HCT116 (cell line): ENCODE data around the gene SNTB2. TPM values are rescaled to one million over a fixed set of nuclear protein-coding genes. Genes with fewer than 3 reads are reported as not detected.

ENCODE experiments used
- ATAC-seq: fragments of 200-7000 bp; cut with Tn5 transposase; 2 replicates; pipeline ENCODE4 v1.9.1; 2020; ENCODE audit warnings: mild to moderate bottlenecking, moderate library complexity
- BruUV-seq: library from RNA; stranded (reverse); fragments of 400-500 nt; replicated peaks from 2 replicates; lab custom pipeline; 2021; lab: Mats Ljungman, UMichigan
- CTCF ChIA-PET: fragments of 300-600 bp; sonication (Branson Sonifier 250); formaldehyde crosslinking; loops from one replicate; lab custom pipeline; 2021; ENCODE audit warnings: antibody characterized with exemption; lab: Charles Lee
- POLR2A ChIA-PET: fragments of 300-600, 350-600 bp; sonication (Branson Sonifier 250); formaldehyde crosslinking; loops from one replicate; lab custom pipeline; 2021; ENCODE audit warnings: antibody characterized with exemption; lab: Charles Lee
- RAD21 ChIA-PET, 2 experiments: fragments of 300-600 bp; sonication (Branson Sonifier 250); formaldehyde crosslinking; loops; one replicate each; lab custom pipeline; 2023; ENCODE audit warnings: low total read pairs in 2 of 2; ENCODE audit not compliant: uncharacterized antibody in 2 of 2, unreplicated experiment in 2 of 2, low non-redundant PET in 1 of 2; lab: Charles Lee
- DNase-seq: peaks from one replicate; pipeline ENCODE4 v3.0.0-alpha.2; 2010; ENCODE audit warnings: low read depth, low spot score
- H2AFZ ChIP-seq: fragments of 200-600 bp; shearing (Covaris generic), sonication (generic); 2 replicates; pipeline ENCODE4 v1.6.1; 2017; ENCODE audit warnings: low read depth, mixed run types, mixed read lengths, antibody characterized with exemption, low read length; ENCODE audit not compliant: poor library complexity, severe bottlenecking
- H3K27ac ChIP-seq: 2 replicates; pipeline ENCODE4 v1.5.1; 2012; ENCODE audit warnings: low read depth, low read length
- H3K27me3 ChIP-seq: fragments of 200-600 bp; sonication (generic); 2 replicates; pipeline ENCODE4 v1.6.1; 2016; ENCODE audit warnings: mixed run types, low read length, mixed read lengths; ENCODE audit not compliant: insufficient read depth
- H3K36me3 ChIP-seq, 2 experiments: fragments of 200-500 bp in 1 of 2; fragments of 200-600 bp in 1 of 2; sonication (Bioruptor generic) in 1 of 2; sonication (generic) in 1 of 2; 2 replicates each; pipeline versions ENCODE4 v1.5.1 to v1.6.1; 2014 to 2016; ENCODE audit warnings: low read length in 2 of 2, inconsistent platforms in 1 of 2, mixed read lengths in 1 of 2, mixed run types in 1 of 2; ENCODE audit not compliant: insufficient read depth in 2 of 2, control insufficient read depth in 1 of 2
- H3K4me1 ChIP-seq, 2 experiments: fragments of 200-600 bp in 1 of 2; sonication (generic) in 1 of 2; 2 replicates each; pipeline versions ENCODE4 v1.5.1 to v1.6.1; 2012 to 2017; ENCODE audit warnings: low read length in 2 of 2, inconsistent platforms in 1 of 2, mild to moderate bottlenecking in 1 of 2, mixed read lengths in 1 of 2, mixed run types in 1 of 2, moderate library complexity in 1 of 2; ENCODE audit not compliant: insufficient read depth in 2 of 2, control insufficient read depth in 1 of 2
- H3K4me2 ChIP-seq: fragments of 200-600 bp; sonication (generic); 2 replicates; pipeline ENCODE4 v1.6.1; 2017; ENCODE audit warnings: mixed run types, low read length, mixed read lengths
- H3K4me3 ChIP-seq, 2 experiments: fragments of 200-600 bp in 1 of 2; sonication (generic) in 1 of 2; replicated peaks in 1 of 2; 2 replicates each; pipeline ENCODE4 v1.5.1; 2011 to 2016; ENCODE audit warnings: low read length in 2 of 2, control low read depth in 1 of 2, low read depth in 1 of 2, mild to moderate bottlenecking in 1 of 2, mixed read lengths in 1 of 2, mixed run types in 1 of 2
- H3K79me2 ChIP-seq: fragments of 200-600 bp; sonication (generic); 2 replicates; pipeline ENCODE4 v1.6.1; 2017; ENCODE audit warnings: mild to moderate bottlenecking, mixed run types, low read length, moderate library complexity, mixed read lengths; ENCODE audit not compliant: insufficient read depth
- H3K9ac ChIP-seq: fragments of 200-600 bp; sonication (generic); 2 replicates; pipeline ENCODE4 v1.6.1; 2016; ENCODE audit warnings: low read length, mixed read lengths
- H3K9me2 ChIP-seq: fragments of 200-600 bp; sonication (generic), shearing (Covaris generic); 2 replicates; pipeline ENCODE4 v1.6.1; 2017; ENCODE audit warnings: mixed run types, mild to moderate bottlenecking, moderate library complexity; ENCODE audit not compliant: insufficient read depth
- H3K9me3 ChIP-seq, 2 experiments: fragments of 200-500 bp in 1 of 2; fragments of 200-600 bp in 1 of 2; sonication (Bioruptor generic) in 1 of 2; sonication (generic) in 1 of 2; 2 replicates each; pipeline ENCODE4 v1.6.1; 2014 to 2017; ENCODE audit warnings: low read length in 2 of 2, mixed read lengths in 2 of 2, inconsistent platforms in 1 of 2, low read depth in 1 of 2, mild to moderate bottlenecking in 1 of 2, mixed run types in 1 of 2, moderate library complexity in 1 of 2; ENCODE audit not compliant: control insufficient read depth in 1 of 2, insufficient read depth in 1 of 2
- H4K20me1 ChIP-seq: fragments of 200-600 bp; sonication (generic), shearing (Covaris generic); 2 replicates; pipeline ENCODE4 v1.6.1; 2017; ENCODE audit warnings: mixed run types, mild to moderate bottlenecking, moderate library complexity; ENCODE audit not compliant: insufficient read depth
- CEBPB ChIP-seq: IDR thresholded peaks from 2 replicates; pipeline ENCODE4 v1.6.1; 2012; ENCODE audit warnings: low read depth
- EGR1 ChIP-seq: IDR thresholded peaks from 2 replicates; pipeline ENCODE4 v1.6.1; 2012; ENCODE audit warnings: low read depth
- ELF1 ChIP-seq: IDR thresholded peaks from 2 replicates; pipeline ENCODE4 v1.6.1; 2012; ENCODE audit warnings: low read depth, borderline replicate concordance
- EZH2 ChIP-seq: fragments of 200-600 bp; sonication (generic); IDR thresholded peaks from 2 replicates; pipeline ENCODE4 v1.6.1; 2017; ENCODE audit warnings: antibody characterized with exemption, mixed run types
- EZH2phosphoT487 ChIP-seq: fragments of 200-600 bp; IDR thresholded peaks from 2 replicates; pipeline ENCODE4 v1.6.1; 2018; ENCODE audit warnings: antibody characterized with exemption, borderline replicate concordance
- REST ChIP-seq: IDR thresholded peaks from 2 replicates; pipeline ENCODE4 v1.6.1; 2012; ENCODE audit warnings: low read depth
- SIN3A ChIP-seq: IDR thresholded peaks from 2 replicates; pipeline ENCODE4 v1.6.1; 2012; ENCODE audit warnings: low read depth
- SP1 ChIP-seq: IDR thresholded peaks from 2 replicates; pipeline ENCODE4 v1.6.1; 2012; ENCODE audit warnings: low read depth
- TCF7L2 ChIP-seq: IDR thresholded peaks from 2 replicates; pipeline ENCODE4 v1.7.0; 2011; ENCODE audit warnings: borderline replicate concordance, inconsistent platforms; ENCODE audit not compliant: insufficient read depth, insufficient read length; ENCODE audit errors: extremely low read depth
- ZFX ChIP-seq: fragments of 450-650 bp; IDR thresholded peaks from 2 replicates; pipeline ENCODE4 v1.6.1; 2017
- ZNF274 ChIP-seq: fragments of 200-500 bp; sonication (Bioruptor generic); IDR thresholded peaks from 2 replicates; pipeline ENCODE4 v1.6.1; 2014; ENCODE audit warnings: mild to moderate bottlenecking, low read depth, low read length, inconsistent platforms
- intact Hi-C: fragments of 100-400 bp; cut with micrococcal nuclease; formaldehyde crosslinking; loops from 2 replicates; pipeline ENCODE4 v1.10.0; 2022
- total RNA-seq: library from RNA; stranded (reverse); gene quantifications from one replicate; pipeline ENCODE4 v1.2.1, GENCODE V29; 2021; ENCODE audit not compliant: unreplicated experiment
- TF ChIP-seq, protein P1 (sequence below), 3 experiments: fragments of 200-600 bp in 1 of 3; sonication (generic) in 1 of 3; IDR thresholded peaks in 2 of 3; conservative IDR thresholded peaks in 1 of 3; 2 replicates each; pipeline ENCODE4 v1.5.1; 2012 to 2017; ENCODE audit warnings: low read depth in 2 of 3, low read length in 2 of 3, antibody characterized with exemption in 1 of 3, borderline replicate concordance in 1 of 3, control low read depth in 1 of 3, mild to moderate bottlenecking in 1 of 3, mixed read lengths in 1 of 3, mixed run types in 1 of 3, moderate library complexity in 1 of 3; ENCODE audit not compliant: insufficient read depth in 1 of 3

SNTB2 gene
- total RNA-seq, 1 experiment from 2014 or later: 38.1 TPM

GRCh38 chr16:69169607-69170352, 17.2 kb upstream of the SNTB2 start:
- no peak for ATAC-seq
- Histone ChIP-seq H3K4me1 (peaks cover 0 to 37% of the 10 kb centered on the region in 2 experiments; a peak in 2 of 4 replicates), H3K9ac (no peak overlapping the region), H3K4me3 (no peak overlapping the region), H3K27me3 (no peaks in the 10 kb centered on the region), H3K36me3 (peaks cover 30 to 55% of the 10 kb centered on the region in 2 experiments), H2AFZ (no peak overlapping the region), H3K79me2 (peaks cover 15% of the 10 kb centered on the region; the same call in 1 of the 2 replicates), H3K4me2 (no peak overlapping the region), H4K20me1 (no peaks in the 10 kb centered on the region), H3K9me3 (no peaks in the 10 kb centered on the region), H3K9me2 (no peaks in the 10 kb centered on the region), H3K27ac (no peak overlapping the region)
- intact Hi-C loops: no loop called here
- TF ChIP-seq EZH2 (no peak), ELF1 (no peak), ZFX (no peak), EGR1 (no peak), SIN3A (no peak), CEBPB (no peak)
- ChIA-PET POLR2A (no interaction called here), RAD21 (no interaction called here), CTCF (no interaction called here)
- no peak for DNase-seq
- BruUV-seq: no TSS peak

GRCh38 chr16:69171325-69172084, 15.5 kb upstream of the SNTB2 start:
- DNase-seq (no peak), ATAC-seq (no peak)
- CTCF ChIA-PET: no interaction called here
- Histone ChIP-seq H3K79me2 (peaks cover 10% of the 10 kb centered on the region; the same call in 1 of the 2 replicates), H3K36me3 (peaks cover 18 to 40% of the 10 kb centered on the region in 2 experiments), H3K4me1 (peaks cover 0 to 26% of the 10 kb centered on the region in 2 experiments; a peak in 2 of 4 replicates), H4K20me1 (no peaks in the 10 kb centered on the region), H3K9me3 (no peaks in the 10 kb centered on the region), H3K27me3 (no peaks in the 10 kb centered on the region), H3K9ac (no peak overlapping the region), H3K27ac (no peak overlapping the region), H3K4me3 (no peak overlapping the region), H2AFZ (no peak overlapping the region), H3K4me2 (no peak overlapping the region), H3K9me2 (no peaks in the 10 kb centered on the region)
- RAD21 ChIA-PET: no interaction called here
- intact Hi-C loops: no loop called here
- POLR2A ChIA-PET: no interaction called here
- no TSS peak for BruUV-seq
- TF ChIP-seq ZNF274 (no peak), EZH2phosphoT487 (no peak), EZH2 (no peak), SP1 (no peak), CEBPB (no peak), TCF7L2 (no peak), REST (no peak), ELF1 (no peak)
- TF ChIP-seq, protein P1, sequence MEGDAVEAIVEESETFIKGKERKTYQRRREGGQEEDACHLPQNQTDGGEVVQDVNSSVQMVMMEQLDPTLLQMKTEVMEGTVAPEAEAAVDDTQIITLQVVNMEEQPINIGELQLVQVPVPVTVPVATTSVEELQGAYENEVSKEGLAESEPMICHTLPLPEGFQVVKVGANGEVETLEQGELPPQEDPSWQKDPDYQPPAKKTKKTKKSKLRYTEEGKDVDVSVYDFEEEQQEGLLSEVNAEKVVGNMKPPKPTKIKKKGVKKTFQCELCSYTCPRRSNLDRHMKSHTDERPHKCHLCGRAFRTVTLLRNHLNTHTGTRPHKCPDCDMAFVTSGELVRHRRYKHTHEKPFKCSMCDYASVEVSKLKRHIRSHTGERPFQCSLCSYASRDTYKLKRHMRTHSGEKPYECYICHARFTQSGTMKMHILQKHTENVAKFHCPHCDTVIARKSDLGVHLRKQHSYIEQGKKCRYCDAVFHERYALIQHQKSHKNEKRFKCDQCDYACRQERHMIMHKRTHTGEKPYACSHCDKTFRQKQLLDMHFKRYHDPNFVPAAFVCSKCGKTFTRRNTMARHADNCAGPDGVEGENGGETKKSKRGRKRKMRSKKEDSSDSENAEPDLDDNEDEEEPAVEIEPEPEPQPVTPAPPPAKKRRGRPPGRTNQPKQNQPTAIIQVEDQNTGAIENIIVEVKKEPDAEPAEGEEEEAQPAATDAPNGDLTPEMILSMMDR (IDR thresholded peaks at IDR 0.05 in 2 of 3, conservative IDR thresholded peaks at IDR 0.05 in 1 of 3; ENCODE audit: borderline replicate concordance in 1 of 3, insufficient read depth in 1 of 3, low read depth in 2 of 3, low read length in 2 of 3): no peak
